GM23338 (cell line): ENCODE data around the gene PTMA. TPM values are rescaled to one million over a fixed set of nuclear protein-coding genes. Genes with fewer than 3 reads are reported as not detected.

ENCODE experiments used
- ATAC-seq: fragments of 200-7000 bp; cut with Tn5 transposase; 3 replicates; pipeline ENCODE4 v1.9.1; 2020
- DNase-seq: peaks from one replicate; pipeline ENCODE4 v3.0.0-alpha.2; 2015; ENCODE audit warnings: low spot score
- H2AFZ ChIP-seq: fragments of 200-600 bp; sonication (generic); 2 replicates; pipeline ENCODE4 v1.8.0; 2016; ENCODE audit warnings: antibody characterized with exemption, mild to moderate bottlenecking, moderate library complexity
- H3F3A ChIP-seq: fragments of 200-600 bp; sonication (generic); replicated peaks from 2 replicates; pipeline ENCODE4 v1.8.0; 2017; ENCODE audit warnings: antibody characterized with exemption, mixed run types, low read depth
- H3K27ac ChIP-seq: fragments of 200-600 bp; sonication (generic); 2 replicates; pipeline ENCODE4 v1.6.1; 2016; ENCODE audit warnings: low read depth
- H3K27me3 ChIP-seq: fragments of 200-600 bp; sonication (generic); 2 replicates; pipeline ENCODE4 v1.8.0; 2016; ENCODE audit warnings: mild to moderate bottlenecking, mixed run types, moderate library complexity; ENCODE audit not compliant: insufficient read depth
- H3K36me3 ChIP-seq: fragments of 200-600 bp; sonication (generic); 2 replicates; pipeline ENCODE4 v1.8.0; 2016; ENCODE audit warnings: mild to moderate bottlenecking; ENCODE audit not compliant: insufficient read depth
- H3K4me1 ChIP-seq: fragments of 200-600 bp; sonication (generic); 2 replicates; pipeline ENCODE4 v1.8.0; 2016; ENCODE audit warnings: mild to moderate bottlenecking, moderate library complexity; ENCODE audit not compliant: insufficient read depth
- H3K4me2 ChIP-seq: fragments of 200-600 bp; sonication (generic); 2 replicates; pipeline ENCODE4 v1.7.1; 2017; ENCODE audit warnings: mixed run types
- H3K4me3 ChIP-seq: fragments of 200-600 bp; sonication (generic); 2 replicates; pipeline ENCODE4 v1.6.1; 2016; ENCODE audit warnings: mixed run types
- H3K79me2 ChIP-seq: fragments of 200-600 bp; sonication (generic); replicated peaks from 2 replicates; pipeline ENCODE4 v1.8.0; 2017; ENCODE audit warnings: mild to moderate bottlenecking; ENCODE audit not compliant: insufficient read depth
- H3K9me2 ChIP-seq: fragments of 200-600 bp; sonication (generic); 2 replicates; pipeline ENCODE4 v1.8.0; 2017; ENCODE audit not compliant: insufficient read depth
- H4K20me1 ChIP-seq: fragments of 200-600 bp; sonication (generic); replicated peaks from 2 replicates; pipeline ENCODE4 v1.8.0; 2017; ENCODE audit warnings: mild to moderate bottlenecking; ENCODE audit not compliant: insufficient read depth
- H3K27ac Mint-ChIP-seq: 2 replicates; pipeline ENCODE4 v1.8.0; 2020; ENCODE audit warnings: inconsistent platforms, mild to moderate bottlenecking, moderate library complexity, mixed read lengths
- H3K27me3 Mint-ChIP-seq: 3 replicates; pipeline ENCODE4 v1.8.0; 2022; ENCODE audit warnings: low read depth, mild to moderate bottlenecking, moderate library complexity, mixed read lengths, inconsistent platforms; ENCODE audit not compliant: insufficient read depth, poor library complexity
- H3K36me3 Mint-ChIP-seq: 3 replicates; pipeline ENCODE4 v1.8.0; 2021; ENCODE audit warnings: low read depth, mild to moderate bottlenecking, inconsistent platforms, moderate library complexity, mixed read lengths
- H3K4me1 Mint-ChIP-seq: 3 replicates; pipeline ENCODE4 v1.8.0; 2020; ENCODE audit warnings: mild to moderate bottlenecking, inconsistent platforms, mixed read lengths
- H3K4me3 Mint-ChIP-seq: 3 replicates; pipeline ENCODE4 v1.8.0; 2021; ENCODE audit warnings: moderate library complexity, mild to moderate bottlenecking, inconsistent platforms, mixed read lengths
- H3K9me3 Mint-ChIP-seq: 3 replicates; pipeline ENCODE4 v1.8.0; 2020; ENCODE audit warnings: moderate library complexity, mild to moderate bottlenecking, inconsistent platforms, mixed read lengths
- CTCF ChIP-seq, 2 experiments: fragments of 200-600 bp in 1 of 2; sonication (generic) in 1 of 2; conservative IDR thresholded peaks; 2 replicates each; pipeline versions ENCODE4 v1.5.1 to v1.6.1; 2016 to 2017; ENCODE audit warnings: antibody characterized with exemption in 2 of 2, low read depth in 2 of 2, mild to moderate bottlenecking in 2 of 2, moderate library complexity in 1 of 2
- ETS1 ChIP-seq: IDR thresholded peaks from 2 replicates; pipeline ENCODE4 v1.6.1; 2016; ENCODE audit warnings: antibody characterized with exemption
- EZH2 ChIP-seq: fragments of 200-600 bp; sonication (generic); IDR thresholded peaks from one replicate; pipeline ENCODE4 v1.8.0; 2017; ENCODE audit warnings: antibody characterized with exemption, mild to moderate bottlenecking, low read depth; ENCODE audit not compliant: unreplicated experiment
- NANOG ChIP-seq: IDR thresholded peaks from 2 replicates; pipeline ENCODE4 v1.6.1; 2016; ENCODE audit warnings: antibody characterized with exemption, borderline replicate concordance
- POLR2AphosphoS5 ChIP-seq: IDR thresholded peaks from 2 replicates; pipeline ENCODE4 v1.6.1; 2016; ENCODE audit warnings: antibody characterized with exemption, low read depth
- REST ChIP-seq: IDR thresholded peaks from one replicate; pipeline ENCODE4 v1.6.1; 2018; ENCODE audit warnings: antibody characterized with exemption; ENCODE audit not compliant: unreplicated experiment
- ZNF114 ChIP-seq: fragments of 250-450 bp; sonication (Bioruptor Pico); IDR thresholded peaks from 2 replicates; pipeline ENCODE4 v1.5.0; 2020; ENCODE audit warnings: mild to moderate bottlenecking, moderate library complexity
- ZNF331 ChIP-seq: fragments of 250-450 bp; sonication (Bioruptor Pico); IDR thresholded peaks from 2 replicates; pipeline ENCODE4 v1.5.0; 2020; ENCODE audit warnings: low read depth, mild to moderate bottlenecking, moderate library complexity
- ZNF462 ChIP-seq: fragments of 250-450 bp; sonication (Bioruptor Pico); IDR thresholded peaks from 2 replicates; pipeline ENCODE4 v1.5.0; 2020; ENCODE audit warnings: mild to moderate bottlenecking, moderate library complexity
- polyA plus RNA-seq: library from polyadenylated mRNA; unstranded; fragments of >200 nt; fragmentation: Nextera tagmentation; extraction: Ambion mirVana; gene quantifications from 2 replicates; pipeline ENCODE4 v1.2.1, GENCODE V29; 2016
- total RNA-seq: library from RNA; depleted of rRNA; stranded (reverse); fragments of >200 nt; shearing (Covaris generic); gene quantifications from 2 replicates; pipeline ENCODE4 v1.2.3, GENCODE V29; 2014

The PTMA gene
- total and polyA plus RNA-seq, 2 experiments from 2014 or later, result 1,861 to 8,990 TPM

GRCh38 chr2:231722721-231723307 lies 14.5 kb downstream of the PTMA start:
- Histone ChIP-seq H4K20me1 (no peaks in the 10 kb centered on the region; the same call in 1 of the 2 replicates), H3K27ac (no peak overlapping the region), H3K27me3 (no peaks in the 10 kb centered on the region), H3K9me2 (no peaks in the 10 kb centered on the region), H3K4me1 (no peaks in the 10 kb centered on the region), H3K4me2 (no peak overlapping the region), H3K4me3 (no peak overlapping the region), H3K36me3 (no peaks in the 10 kb centered on the region), H2AFZ (no peak overlapping the region), H3F3A (no peaks in the 10 kb centered on the region), H3K79me2 (no peaks in the 10 kb centered on the region)
- no peak overlapping the region for H3K4me3 Mint-ChIP-seq
- ATAC-seq (peak; percentile 52), DNase-seq (no peak)
- no peak overlapping the region for H3K27ac Mint-ChIP-seq
- H3K9me3 Mint-ChIP-seq, result no peaks in the 10 kb centered on the region
- no peaks in the 10 kb centered on the region for H3K27me3 Mint-ChIP-seq
- TF ChIP-seq ZNF462 (CRISPR knock-in tag) (no peak), CTCF (conservative IDR thresholded peaks at IDR 0.05; ENCODE audit: low read depth in 2 of 2) (0 out of 4 replicates have a peak, but pooled peaks of 1 of the 2 experiments have one; percentile 18)
- H3K4me1 Mint-ChIP-seq, result peaks cover 6% of the 10 kb centered on the region
- H3K36me3 Mint-ChIP-seq, result no peaks in the 10 kb centered on the region

GRCh38 chr2:231725476-231725875 lies 17.2 kb downstream of the PTMA start:
- no peaks in the 10 kb centered on the region for H3K9me2 ChIP-seq
- no peak overlapping the region for H2AFZ ChIP-seq
- no peak overlapping the region for H3K4me3 Mint-ChIP-seq
- H3F3A ChIP-seq, result no peaks in the 10 kb centered on the region
- no peaks in the 10 kb centered on the region for H3K27me3 ChIP-seq
- H3K4me2 ChIP-seq, result no peak overlapping the region
- H3K27ac ChIP-seq, result no peak overlapping the region
- no peaks in the 10 kb centered on the region for H3K4me1 ChIP-seq
- H3K36me3 ChIP-seq, result no peaks in the 10 kb centered on the region
- H3K79me2 ChIP-seq, result no peaks in the 10 kb centered on the region
- DNase-seq, result no peak
- H3K4me3 ChIP-seq, result no peak overlapping the region
- no peaks in the 10 kb centered on the region; the same call in 1 of the 2 replicates for H4K20me1 ChIP-seq
- no peaks in the 10 kb centered on the region for H3K9me3 Mint-ChIP-seq
- peaks cover 4% of the 10 kb centered on the region for H3K27me3 Mint-ChIP-seq
- no peak for ATAC-seq
- H3K36me3 Mint-ChIP-seq, result no peaks in the 10 kb centered on the region; the same call in 2 of the 3 replicates
- no peak overlapping the region for H3K27ac Mint-ChIP-seq
- peaks cover 6% of the 10 kb centered on the region for H3K4me1 Mint-ChIP-seq
- TF ChIP-seq ETS1 (no peak), REST (no peak), ZNF114 (CRISPR knock-in tag) (no peak), POLR2AphosphoS5 (no peak), NANOG (no peak), ZNF331 (CRISPR knock-in tag) (no peak), EZH2 (no peak)
